Caco-2 (cell line): ENCODE results near the gene FARS2. TPM values are rescaled to one million over a fixed set of nuclear protein-coding genes. Genes with fewer than 3 reads are reported as not detected.

Experiments
- BruUV-seq: library from RNA; stranded (reverse); fragments of 400-500 nt; replicated peaks from 2 replicates; lab custom pipeline; 2021; lab: Mats Ljungman, UMichigan
- CTCF ChIA-PET: fragments of 300-600 bp; sonication (Branson Sonifier 250); formaldehyde crosslinking; loops from one replicate; lab custom pipeline; 2022; ENCODE audit warnings: antibody characterized with exemption; lab: Charles Lee
- POLR2A ChIA-PET: fragments of 300-600 bp; sonication (Branson Sonifier 250); formaldehyde crosslinking; loops from one replicate; lab custom pipeline; 2022; ENCODE audit warnings: antibody characterized with exemption; lab: Charles Lee
- DNase-seq, 2 experiments: peaks; one replicate each; pipeline versions ENCODE4 v3.0.0 to v3.0.0-alpha.2; 2020 to 2022
- H3K27me3 ChIP-seq: replicated peaks from 2 replicates; pipeline ENCODE4 v1.6.0; 2011; ENCODE audit warnings: low read length; ENCODE audit not compliant: control insufficient read depth, insufficient read depth
- H3K36me3 ChIP-seq: 2 replicates; pipeline ENCODE4 v1.5.1; 2011; ENCODE audit warnings: low read length; ENCODE audit not compliant: control insufficient read depth, insufficient read depth
- H3K4me1 ChIP-seq: fragments of 250-450 bp; sonication (Bioruptor Pico); 2 replicates; pipeline ENCODE4 v1.5.1; 2020; ENCODE audit warnings: mild to moderate bottlenecking
- H3K4me3 ChIP-seq: 2 replicates; pipeline ENCODE4 v1.5.1; 2011; ENCODE audit warnings: low read depth, mild to moderate bottlenecking, control low read depth, low read length
- H3K9me3 ChIP-seq: fragments of 250-450 bp; sonication (Bioruptor Pico); 2 replicates; pipeline ENCODE4 v1.5.1; 2020; ENCODE audit warnings: mild to moderate bottlenecking, moderate library complexity
- H3K27ac Mint-ChIP-seq: one replicate; pipeline ENCODE4 v1.8.0; 2022; ENCODE audit warnings: mixed read lengths; ENCODE audit not compliant: unreplicated experiment
- H3K27me3 Mint-ChIP-seq: one replicate; pipeline ENCODE4 v1.8.0; 2022; ENCODE audit warnings: mixed read lengths; ENCODE audit not compliant: insufficient read depth, unreplicated experiment
- H3K36me3 Mint-ChIP-seq: one replicate; pipeline ENCODE4 v1.8.0; 2022; ENCODE audit warnings: mild to moderate bottlenecking, mixed read lengths; ENCODE audit not compliant: insufficient read depth, unreplicated experiment
- H3K4me1 Mint-ChIP-seq: one replicate; pipeline ENCODE4 v1.8.0; 2022; ENCODE audit warnings: low read depth, mixed read lengths; ENCODE audit not compliant: unreplicated experiment
- H3K4me3 Mint-ChIP-seq: one replicate; pipeline ENCODE4 v1.8.0; 2022; ENCODE audit warnings: mild to moderate bottlenecking, moderate library complexity, mixed read lengths; ENCODE audit not compliant: unreplicated experiment
- H3K9me3 Mint-ChIP-seq: one replicate; pipeline ENCODE4 v1.8.0; 2022; ENCODE audit warnings: mixed read lengths; ENCODE audit not compliant: unreplicated experiment
- intact Hi-C: fragments of 100-400 bp; cut with micrococcal nuclease; formaldehyde crosslinking; loops from one replicate; pipeline ENCODE4 v1.10.0; 2022; ENCODE audit not compliant: unreplicated experiment
- total RNA-seq: library from RNA; stranded (reverse); gene quantifications from 2 replicates; pipeline ENCODE4 v1.2.3, GENCODE V29; 2022
- TF ChIP-seq, protein P1 (sequence below), 2 experiments: fragments of 200-600 bp in 1 of 2; IDR thresholded peaks; 1 replicate in 1 of 2; 2 replicates in 1 of 2; pipeline versions ENCODE4 v1.5.1 to v1.8.0; 2011 to 2022; ENCODE audit warnings: antibody characterized with exemption in 1 of 2, control low read depth in 1 of 2, inconsistent platforms in 1 of 2, low read depth in 1 of 2, low read length in 1 of 2, mild to moderate bottlenecking in 1 of 2, moderate library complexity in 1 of 2; ENCODE audit not compliant: insufficient read depth in 1 of 2, severe bottlenecking in 1 of 2, unreplicated experiment in 1 of 2

FARS2 gene
- total RNA-seq, 1 experiment from 2014 or later: 15.4 TPM

DNA sequence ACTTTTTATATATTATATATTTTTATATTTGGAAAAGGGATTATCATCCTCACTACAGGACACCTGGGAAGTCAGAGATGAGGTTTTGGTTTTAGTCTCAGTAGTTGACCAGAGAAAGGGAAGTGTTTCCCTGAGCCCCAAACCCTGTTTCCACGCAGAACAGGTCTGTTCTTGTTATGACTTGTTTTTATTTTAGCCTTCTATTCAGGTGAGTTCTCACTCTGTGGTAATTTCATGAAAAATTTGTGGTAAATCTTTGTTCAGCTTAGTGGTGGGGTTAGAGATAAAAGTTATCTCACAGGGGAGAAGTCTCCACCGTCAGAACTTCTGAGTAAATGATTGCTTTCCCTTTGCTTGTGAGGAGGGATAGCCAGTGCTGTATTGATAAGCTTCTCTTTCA, 224.9 kb downstream of the FARS2 start:
- TF ChIP-seq, protein P1, sequence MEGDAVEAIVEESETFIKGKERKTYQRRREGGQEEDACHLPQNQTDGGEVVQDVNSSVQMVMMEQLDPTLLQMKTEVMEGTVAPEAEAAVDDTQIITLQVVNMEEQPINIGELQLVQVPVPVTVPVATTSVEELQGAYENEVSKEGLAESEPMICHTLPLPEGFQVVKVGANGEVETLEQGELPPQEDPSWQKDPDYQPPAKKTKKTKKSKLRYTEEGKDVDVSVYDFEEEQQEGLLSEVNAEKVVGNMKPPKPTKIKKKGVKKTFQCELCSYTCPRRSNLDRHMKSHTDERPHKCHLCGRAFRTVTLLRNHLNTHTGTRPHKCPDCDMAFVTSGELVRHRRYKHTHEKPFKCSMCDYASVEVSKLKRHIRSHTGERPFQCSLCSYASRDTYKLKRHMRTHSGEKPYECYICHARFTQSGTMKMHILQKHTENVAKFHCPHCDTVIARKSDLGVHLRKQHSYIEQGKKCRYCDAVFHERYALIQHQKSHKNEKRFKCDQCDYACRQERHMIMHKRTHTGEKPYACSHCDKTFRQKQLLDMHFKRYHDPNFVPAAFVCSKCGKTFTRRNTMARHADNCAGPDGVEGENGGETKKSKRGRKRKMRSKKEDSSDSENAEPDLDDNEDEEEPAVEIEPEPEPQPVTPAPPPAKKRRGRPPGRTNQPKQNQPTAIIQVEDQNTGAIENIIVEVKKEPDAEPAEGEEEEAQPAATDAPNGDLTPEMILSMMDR (IDR thresholded peaks at IDR 0.05; ENCODE audit: insufficient read depth in 1 of 2, low read depth in 1 of 2, low read length in 1 of 2, severe bottlenecking in 1 of 2, unreplicated experiment in 1 of 2): no peak
- no peaks in the 10 kb centered on the region for H3K27me3 ChIP-seq
- no peaks in the 10 kb centered on the region for H3K4me1 ChIP-seq
- no peak overlapping the region for H3K27ac Mint-ChIP-seq
- H3K9me3 Mint-ChIP-seq: no peaks in the 10 kb centered on the region
- no peak for DNase-seq
- H3K36me3 Mint-ChIP-seq: no peaks in the 10 kb centered on the region
- H3K4me1 Mint-ChIP-seq: no peaks in the 10 kb centered on the region
- no peak overlapping the region for H3K4me3 Mint-ChIP-seq
- intact Hi-C loops: no loop called here
- H3K36me3 ChIP-seq: no peaks in the 10 kb centered on the region
- no peaks in the 10 kb centered on the region for H3K27me3 Mint-ChIP-seq
- CTCF ChIA-PET: no interaction called here
- no peak overlapping the region for H3K4me3 ChIP-seq
- H3K9me3 ChIP-seq: no peaks in the 10 kb centered on the region
- no TSS peak for BruUV-seq
- POLR2A ChIA-PET: no interaction called here

DNA sequence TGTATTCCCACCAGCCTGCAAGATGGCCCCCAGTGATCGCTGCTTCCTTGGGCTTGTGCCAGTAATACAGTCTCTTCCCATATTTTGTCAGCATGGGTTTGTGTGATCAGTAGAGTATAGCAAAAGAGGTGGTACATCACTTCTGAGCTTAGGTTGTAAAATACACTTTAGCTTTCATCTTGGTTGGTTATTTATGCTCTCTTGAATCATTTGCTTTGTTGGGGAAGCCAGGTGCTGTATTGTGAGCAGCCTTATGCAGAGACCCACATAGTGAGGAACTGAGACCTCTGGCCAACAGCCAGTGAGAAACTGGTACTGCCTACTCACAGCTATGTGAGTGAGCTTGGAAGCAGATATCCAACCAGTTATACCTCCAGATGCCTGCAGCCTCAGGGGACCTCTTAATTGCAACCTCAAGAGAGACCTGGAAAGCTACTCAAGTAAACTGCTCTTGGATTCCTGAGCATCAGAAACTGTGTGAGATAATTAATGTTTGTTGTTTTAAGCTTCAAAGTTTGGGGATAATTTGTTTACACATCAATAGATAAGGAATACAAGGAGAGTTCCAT, 229.3 kb downstream of the FARS2 start:
- H3K27me3 ChIP-seq: no peaks in the 10 kb centered on the region
- Mint-ChIP-seq H3K36me3 (no peaks in the 10 kb centered on the region), H3K4me1 (no peaks in the 10 kb centered on the region), H3K27me3 (no peaks in the 10 kb centered on the region), H3K27ac (no peak overlapping the region), H3K4me3 (no peak overlapping the region), H3K9me3 (no peaks in the 10 kb centered on the region)
- intact Hi-C loops: no loop called here
- TF ChIP-seq, protein P1 (IDR thresholded peaks at IDR 0.05; ENCODE audit: insufficient read depth in 1 of 2, low read depth in 1 of 2, low read length in 1 of 2, severe bottlenecking in 1 of 2, unreplicated experiment in 1 of 2): no peak
- no peak for DNase-seq
- H3K9me3 ChIP-seq: no peaks in the 10 kb centered on the region
- no peaks in the 10 kb centered on the region for H3K4me1 ChIP-seq
- ChIA-PET POLR2A (no interaction called here), CTCF (interaction anchor here (0.6 kb wide), 1 partner anchor 401 kb away, joined by 3 read pairs; no protein-coding TSS in a partner anchor)
- H3K4me3 ChIP-seq: no peak overlapping the region
- no peaks in the 10 kb centered on the region for H3K36me3 ChIP-seq
- no TSS peak for BruUV-seq

DNA sequence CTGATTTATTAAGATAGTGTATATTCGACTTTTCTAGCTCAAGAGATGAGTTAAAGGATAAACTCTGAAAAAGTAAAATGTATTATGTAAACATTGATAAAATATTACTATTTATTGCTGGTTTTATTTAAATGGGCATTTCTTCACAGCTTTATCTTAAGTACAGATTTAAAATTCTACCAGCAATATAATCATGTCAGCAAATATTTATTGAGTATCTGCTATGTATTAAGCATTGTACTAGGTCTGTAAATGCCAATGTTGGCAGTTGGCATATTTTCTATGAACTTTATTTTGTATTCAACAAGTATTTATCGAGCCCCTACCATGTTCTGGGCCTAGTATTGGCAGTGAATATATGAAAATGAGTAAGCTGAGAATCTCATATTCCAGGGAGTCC, 231.0 kb downstream of the FARS2 start:
- no TSS peak for BruUV-seq
- Histone ChIP-seq H3K9me3 (no peaks in the 10 kb centered on the region), H3K4me3 (no peak overlapping the region), H3K4me1 (no peaks in the 10 kb centered on the region), H3K27me3 (no peaks in the 10 kb centered on the region), H3K36me3 (no peaks in the 10 kb centered on the region)
- Mint-ChIP-seq H3K27ac (no peak overlapping the region), H3K9me3 (no peaks in the 10 kb centered on the region), H3K27me3 (no peaks in the 10 kb centered on the region), H3K4me3 (no peak overlapping the region), H3K4me1 (no peaks in the 10 kb centered on the region), H3K36me3 (no peaks in the 10 kb centered on the region)
- POLR2A ChIA-PET: no interaction called here
- TF ChIP-seq, protein P1 (IDR thresholded peaks at IDR 0.05; ENCODE audit: insufficient read depth in 1 of 2, low read depth in 1 of 2, low read length in 1 of 2, severe bottlenecking in 1 of 2, unreplicated experiment in 1 of 2): no peak
- intact Hi-C loops: no loop called here
- no peak for DNase-seq
- CTCF ChIA-PET: no interaction called here
